ENCODE data around the gene PAX8. TPM values are rescaled to one million over a fixed set of nuclear protein-coding genes. Genes with fewer than 3 reads are reported as not detected.
A peak's percentile ranks its signal among the peaks of the same experiment; 100 is the strongest.

PAX8 gene
- total and polyA plus RNA-seq, 4 donors = 0.28 to 5.9 (median 2.3) TPM

GRCh38 chr2:113202305-113203216 is 76.2 kb downstream of the PAX8 start:
- Histone ChIP-seq H3K27ac (ENCODE audit: low read depth in 1 of 2, low read length in 1 of 2) (no peak overlapping the region), H3K36me3 (ENCODE audit: control insufficient read depth in 4 of 4, insufficient read depth in 4 of 4, low read length in 4 of 4) (peaks cover 0 to 11% (median 0%) of the 10 kb centered on the region in 4 donors), H3K4me1 (ENCODE audit: control insufficient read depth in 5 of 5, insufficient read depth in 5 of 5, low read length in 5 of 5) (no peaks in the 10 kb centered on the region), H3K9me3 (ENCODE audit: control insufficient read depth in 4 of 4, insufficient read depth in 3 of 4, low read length in 3 of 4) (no peaks in the 10 kb centered on the region), H3K27me3 (ENCODE audit: control insufficient read depth in 3 of 3, insufficient read depth in 3 of 3, low read length in 2 of 3) (no peaks in the 10 kb centered on the region), H3K9ac (ENCODE audit: insufficient read depth in 1 of 2, low read length in 2 of 2) (no peak overlapping the region), H3K4me3 (no peak overlapping the region)
- DNase-seq (peak in 1 of 3 donors; percentile 26), ATAC-seq (ENCODE audit: insufficient read depth, low FRiP score) (no peak)
- TF ChIP-seq, protein P1, sequence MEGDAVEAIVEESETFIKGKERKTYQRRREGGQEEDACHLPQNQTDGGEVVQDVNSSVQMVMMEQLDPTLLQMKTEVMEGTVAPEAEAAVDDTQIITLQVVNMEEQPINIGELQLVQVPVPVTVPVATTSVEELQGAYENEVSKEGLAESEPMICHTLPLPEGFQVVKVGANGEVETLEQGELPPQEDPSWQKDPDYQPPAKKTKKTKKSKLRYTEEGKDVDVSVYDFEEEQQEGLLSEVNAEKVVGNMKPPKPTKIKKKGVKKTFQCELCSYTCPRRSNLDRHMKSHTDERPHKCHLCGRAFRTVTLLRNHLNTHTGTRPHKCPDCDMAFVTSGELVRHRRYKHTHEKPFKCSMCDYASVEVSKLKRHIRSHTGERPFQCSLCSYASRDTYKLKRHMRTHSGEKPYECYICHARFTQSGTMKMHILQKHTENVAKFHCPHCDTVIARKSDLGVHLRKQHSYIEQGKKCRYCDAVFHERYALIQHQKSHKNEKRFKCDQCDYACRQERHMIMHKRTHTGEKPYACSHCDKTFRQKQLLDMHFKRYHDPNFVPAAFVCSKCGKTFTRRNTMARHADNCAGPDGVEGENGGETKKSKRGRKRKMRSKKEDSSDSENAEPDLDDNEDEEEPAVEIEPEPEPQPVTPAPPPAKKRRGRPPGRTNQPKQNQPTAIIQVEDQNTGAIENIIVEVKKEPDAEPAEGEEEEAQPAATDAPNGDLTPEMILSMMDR (IDR thresholded peaks at IDR 0.05; ENCODE audit: control extremely low read depth, extremely low read depth) = no peak
- 82 to 85% methylated on average over 13 of the region's 13 CpGs for WGBS, 2 donors

- Histone ChIP-seq H3K9me3 (ENCODE audit: control insufficient read depth in 4 of 4, insufficient read depth in 3 of 4, low read length in 3 of 4) (no peaks in the 10 kb centered on the region), H3K36me3 (ENCODE audit: control insufficient read depth in 4 of 4, insufficient read depth in 4 of 4, low read length in 4 of 4) (peaks cover 0 to 12% (median 0%) of the 10 kb centered on the region in 4 donors), H3K4me3 (no peak overlapping the region), H3K9ac (ENCODE audit: insufficient read depth in 1 of 2, low read length in 2 of 2) (no peak overlapping the region), H3K4me1 (ENCODE audit: control insufficient read depth in 5 of 5, insufficient read depth in 5 of 5, low read length in 5 of 5) (no peaks in the 10 kb centered on the region), H3K27ac (ENCODE audit: low read depth in 1 of 2, low read length in 1 of 2) (no peak overlapping the region), H3K27me3 (ENCODE audit: control insufficient read depth in 3 of 3, insufficient read depth in 3 of 3, low read length in 2 of 3) (no peaks in the 10 kb centered on the region)
- ATAC-seq (ENCODE audit: insufficient read depth, low FRiP score) (no peak), DNase-seq (no peak)
- TF ChIP-seq, protein P1 (IDR thresholded peaks at IDR 0.05; ENCODE audit: control extremely low read depth, extremely low read depth) = no peak
- 84 to 94% methylated on average over 8 of the region's 8 CpGs for WGBS, 2 donors
Measured at GRCh38 chr2:113201496-113202304, 77.0 kb downstream of the PAX8 start.

GRCh38 chr2:113200736-113201490 is 77.8 kb downstream of the PAX8 start:
- H3K4me1 ChIP-seq (ENCODE audit: control insufficient read depth in 5 of 5, insufficient read depth in 5 of 5, low read length in 5 of 5) = no peaks in the 10 kb centered on the region
- ATAC-seq (ENCODE audit: insufficient read depth, low FRiP score) = no peak

More at GRCh38 chr2:113200736-113201490, 77.8 kb downstream of the PAX8 start:
- Histone ChIP-seq H3K4me3 (no peak overlapping the region), H3K9me3 (ENCODE audit: control insufficient read depth in 4 of 4, insufficient read depth in 3 of 4, low read length in 3 of 4) (no peaks in the 10 kb centered on the region), H3K9ac (ENCODE audit: insufficient read depth in 1 of 2, low read length in 2 of 2) (peak overlapping the region in 1 of 2 donors; percentile 25), H3K27me3 (ENCODE audit: control insufficient read depth in 3 of 3, insufficient read depth in 3 of 3, low read length in 2 of 3) (no peaks in the 10 kb centered on the region), H3K36me3 (ENCODE audit: control insufficient read depth in 4 of 4, insufficient read depth in 4 of 4, low read length in 4 of 4) (peaks cover 0 to 14% (median 0%) of the 10 kb centered on the region in 4 donors), H3K27ac (ENCODE audit: low read depth in 1 of 2, low read length in 1 of 2) (no peak overlapping the region)
- TF ChIP-seq, protein P1 (IDR thresholded peaks at IDR 0.05; ENCODE audit: control extremely low read depth, extremely low read depth) = no peak
- WGBS, 2 donors = 91 to 97% methylated on average over 17 of the region's 17 CpGs
- DNase-seq = no peak
